DND-41 (cell line): ENCODE results near the gene DNAJC7.

Experiments used
- EZH2 ChIP-seq: IDR thresholded peaks from 3 replicates; pipeline ENCODE4 v1.6.1; 2012; ENCODE audit warnings: borderline replicate concordance, low read depth, mild to moderate bottlenecking, moderate library complexity, low read length, inconsistent platforms; ENCODE audit not compliant: severe bottlenecking
- TF ChIP-seq, protein P1 (sequence below): IDR thresholded peaks from 2 replicates; pipeline ENCODE4 v1.5.1; 2012; ENCODE audit warnings: borderline replicate concordance, low read length, moderate library complexity, mild to moderate bottlenecking; ENCODE audit not compliant: poor library complexity, severe bottlenecking; ENCODE audit errors: extremely low read depth

GRCh38 chr17:42001729-42002128, 15.5 kb downstream of the DNAJC7 start:
- TF ChIP-seq, protein P1, sequence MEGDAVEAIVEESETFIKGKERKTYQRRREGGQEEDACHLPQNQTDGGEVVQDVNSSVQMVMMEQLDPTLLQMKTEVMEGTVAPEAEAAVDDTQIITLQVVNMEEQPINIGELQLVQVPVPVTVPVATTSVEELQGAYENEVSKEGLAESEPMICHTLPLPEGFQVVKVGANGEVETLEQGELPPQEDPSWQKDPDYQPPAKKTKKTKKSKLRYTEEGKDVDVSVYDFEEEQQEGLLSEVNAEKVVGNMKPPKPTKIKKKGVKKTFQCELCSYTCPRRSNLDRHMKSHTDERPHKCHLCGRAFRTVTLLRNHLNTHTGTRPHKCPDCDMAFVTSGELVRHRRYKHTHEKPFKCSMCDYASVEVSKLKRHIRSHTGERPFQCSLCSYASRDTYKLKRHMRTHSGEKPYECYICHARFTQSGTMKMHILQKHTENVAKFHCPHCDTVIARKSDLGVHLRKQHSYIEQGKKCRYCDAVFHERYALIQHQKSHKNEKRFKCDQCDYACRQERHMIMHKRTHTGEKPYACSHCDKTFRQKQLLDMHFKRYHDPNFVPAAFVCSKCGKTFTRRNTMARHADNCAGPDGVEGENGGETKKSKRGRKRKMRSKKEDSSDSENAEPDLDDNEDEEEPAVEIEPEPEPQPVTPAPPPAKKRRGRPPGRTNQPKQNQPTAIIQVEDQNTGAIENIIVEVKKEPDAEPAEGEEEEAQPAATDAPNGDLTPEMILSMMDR = no peak
- no peak for TF ChIP-seq EZH2
